Stimulated activated CD8-positive, alpha-beta memory T cell treated with anti-CD3 and anti-CD28 coated beads, Interleukin-12 subunit alpha, Interleukin-12 subunit beta, amount 100 ng/mL, for 4 hours (primary cell): ENCODE measurements around the gene CCNL2.
A peak's percentile ranks its signal among the peaks of the same experiment; 100 is the strongest.
"Not testable (repeated sequence)": the region's sequence is repeated elsewhere in the genome, so short reads cannot be mapped to it uniquely, and the experiment has no call there.

Source experiments
- DNase-seq: peaks from one replicate; pipeline ENCODE4 v3.0.0-alpha.2; 2020; ENCODE audit warnings: low read depth

Gene CCNL2

GRCh38 chr1:1399872-1400575 lies 889 bp upstream of the CCNL2 start:
- DNase-seq = no peak

GRCh38 chr1:1398677-1399186 lies 403 bp downstream of the CCNL2 start:
- no peak for DNase-seq

DNA sequence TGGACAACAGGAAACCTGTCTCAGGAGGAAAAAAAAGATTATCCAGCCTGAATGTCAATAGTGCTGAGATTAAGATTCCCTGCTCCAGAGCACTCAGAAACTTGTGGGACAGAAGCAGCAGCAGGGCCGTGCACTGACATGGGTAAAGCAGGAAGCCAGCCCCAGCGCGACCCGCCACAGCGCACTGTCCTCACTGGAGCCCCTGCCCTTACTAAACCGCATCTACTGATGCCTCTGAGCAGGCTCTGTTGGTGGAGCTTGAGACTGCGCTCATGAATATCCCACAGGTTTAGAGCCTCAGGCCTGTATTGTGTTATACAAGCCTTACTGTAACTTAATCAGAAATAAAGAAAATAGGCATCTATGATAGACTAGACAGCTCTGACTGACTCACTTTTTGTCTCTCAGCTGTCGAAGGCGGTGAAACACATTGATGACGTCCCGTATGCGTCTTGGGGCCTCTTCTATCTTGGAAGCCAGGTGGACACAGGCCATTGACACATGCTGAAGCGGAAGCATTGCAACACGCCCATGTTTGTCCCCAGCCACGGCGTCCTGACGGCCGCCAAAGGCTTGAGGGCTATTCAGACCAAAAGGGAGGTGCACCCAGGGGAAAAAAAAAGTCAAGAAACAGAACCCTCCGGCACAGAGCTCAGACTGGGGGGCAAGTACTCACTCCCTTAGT lies 1.2 kb downstream of the CCNL2 start:
- no peak for DNase-seq

DNA sequence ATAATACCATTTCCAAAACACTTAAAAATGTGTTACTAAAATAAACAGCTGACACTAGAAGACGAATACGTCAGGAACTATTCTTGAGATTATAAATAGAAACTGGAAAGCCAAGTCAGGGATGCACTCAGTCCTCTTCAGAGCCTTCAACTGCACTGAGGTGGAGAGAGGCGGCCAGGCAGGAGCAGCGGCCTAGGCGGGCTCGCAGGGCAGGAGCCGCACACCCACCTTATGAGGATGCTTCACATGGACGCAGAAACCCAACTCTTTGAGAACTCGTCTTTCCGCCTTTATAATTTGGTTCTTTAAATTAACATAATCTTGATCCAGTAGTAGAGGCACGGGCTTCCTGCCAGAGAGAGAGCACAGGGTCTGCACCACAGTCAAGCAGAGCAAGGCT lies 4.0 kb downstream of the CCNL2 start:
- no peak for DNase-seq

GRCh38 chr1:1394116-1394515 lies 5.0 kb downstream of the CCNL2 start:
- DNase-seq = no peak

DNA sequence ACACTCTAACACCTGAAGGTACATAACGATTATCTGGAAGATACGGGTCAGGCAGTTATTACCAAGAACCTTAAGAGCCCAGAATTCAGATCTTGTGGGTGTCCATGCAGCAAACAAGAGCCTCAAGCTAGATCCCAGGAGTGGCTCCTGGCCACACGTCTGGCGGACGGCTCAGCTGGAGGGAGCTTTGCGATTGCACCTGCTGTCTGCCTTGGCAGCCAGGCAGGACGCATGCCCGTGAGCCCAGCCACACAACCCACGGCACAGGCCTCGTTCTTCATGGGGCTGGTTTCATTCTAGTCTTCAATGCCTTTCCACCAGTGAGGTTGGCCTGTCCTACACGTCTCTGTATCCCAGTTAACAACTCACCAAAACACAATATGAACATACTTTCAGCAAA lies 5.7 kb downstream of the CCNL2 start:
- no peak for DNase-seq

- DNase-seq = no peak
Measured at GRCh38 chr1:1393014-1393413, 6.1 kb downstream of the CCNL2 start.

DNA sequence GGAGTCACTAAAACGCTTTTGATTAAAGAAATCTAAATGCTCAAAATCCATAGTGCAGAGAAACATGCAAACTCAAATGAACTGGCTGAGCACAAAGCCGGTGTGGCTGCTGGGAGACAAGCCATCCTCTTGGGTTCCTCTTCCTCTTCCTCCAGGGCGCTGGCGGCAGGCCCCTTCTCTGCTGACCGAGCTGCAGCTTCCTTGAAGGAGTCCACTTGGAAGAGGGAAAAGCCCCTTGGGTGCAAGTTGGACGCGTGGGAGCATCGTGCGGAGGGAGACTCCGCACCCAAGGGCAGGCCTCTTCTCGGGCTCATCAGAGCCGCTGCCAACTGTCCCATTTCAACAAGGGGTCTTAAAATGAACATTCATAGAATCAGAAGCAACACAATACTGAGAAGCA lies 7.9 kb downstream of the CCNL2 start:
- DNase-seq = no peak

GRCh38 chr1:1390675-1391074 lies 8.5 kb downstream of the CCNL2 start:
- DNase-seq = no peak

DNA sequence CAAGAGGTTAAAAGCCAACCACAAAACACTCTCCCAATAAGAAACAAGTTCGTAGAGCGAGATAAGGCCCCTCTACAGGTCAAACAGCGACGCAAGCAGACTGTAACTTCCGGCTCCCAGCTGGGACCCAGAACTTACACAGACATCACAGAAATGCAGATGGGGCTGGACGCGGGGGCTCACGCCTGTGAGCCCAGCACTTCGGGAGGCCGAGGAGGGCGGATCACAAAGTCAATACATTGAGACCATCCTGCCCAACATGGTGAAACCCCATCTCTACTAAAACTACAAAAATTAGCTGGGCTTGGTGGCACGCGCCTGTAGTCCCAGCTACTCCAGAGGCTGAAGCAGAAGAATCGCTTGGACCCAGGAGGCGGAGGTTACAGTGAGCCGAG lies 11.1 kb downstream of the CCNL2 start:
- no peak for DNase-seq

DNA sequence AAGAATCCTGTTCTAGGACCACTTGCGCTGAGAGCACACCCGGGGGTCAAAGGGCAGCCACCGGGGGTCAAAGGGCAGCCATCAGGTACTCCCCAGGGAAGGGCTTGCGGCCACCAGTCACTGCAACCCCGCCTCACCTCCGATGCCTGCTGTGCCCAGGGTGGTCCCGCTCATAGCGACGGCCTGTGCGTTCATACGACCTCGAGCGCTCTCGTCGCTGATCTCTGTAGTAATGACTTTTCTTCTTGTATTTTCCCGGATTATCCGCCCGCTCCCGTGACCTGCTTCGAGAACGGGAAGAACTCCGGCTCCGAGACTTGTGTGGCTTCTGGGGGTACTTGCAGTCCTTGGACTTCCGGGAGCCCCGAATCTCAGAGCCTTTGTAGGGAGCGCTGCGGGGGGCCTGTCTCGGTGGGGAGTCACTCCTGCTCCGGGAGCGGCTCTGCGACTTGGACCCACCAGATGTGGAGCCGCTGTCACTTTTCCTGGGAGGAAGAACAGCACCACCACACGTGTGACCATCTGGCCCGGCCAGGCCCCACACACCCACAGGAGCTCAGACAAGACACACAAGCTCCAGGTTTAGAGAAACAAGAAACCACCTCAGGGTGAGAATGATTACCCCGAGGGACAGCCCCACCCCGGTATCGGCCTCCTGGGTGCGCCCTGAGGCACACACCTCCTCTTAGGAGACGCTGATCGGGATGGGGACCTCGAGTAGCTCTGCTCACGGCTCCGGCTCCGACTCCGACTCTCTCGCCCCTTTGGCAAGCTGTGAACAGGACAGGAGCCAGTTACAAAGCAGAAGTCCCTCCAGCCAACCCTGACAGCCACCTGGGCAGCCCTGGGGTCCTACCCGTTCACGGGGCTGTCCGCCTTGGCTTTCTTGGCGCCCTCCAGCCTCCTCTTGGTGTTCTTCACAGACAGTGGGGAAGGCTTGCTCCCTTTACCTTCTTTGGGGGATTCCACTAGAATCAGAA lies 11.7 kb downstream of the CCNL2 start:
- no peak for DNase-seq

- DNase-seq = no peak
Measured at GRCh38 chr1:1385931-1386330, 13.2 kb downstream of the CCNL2 start.

DNA sequence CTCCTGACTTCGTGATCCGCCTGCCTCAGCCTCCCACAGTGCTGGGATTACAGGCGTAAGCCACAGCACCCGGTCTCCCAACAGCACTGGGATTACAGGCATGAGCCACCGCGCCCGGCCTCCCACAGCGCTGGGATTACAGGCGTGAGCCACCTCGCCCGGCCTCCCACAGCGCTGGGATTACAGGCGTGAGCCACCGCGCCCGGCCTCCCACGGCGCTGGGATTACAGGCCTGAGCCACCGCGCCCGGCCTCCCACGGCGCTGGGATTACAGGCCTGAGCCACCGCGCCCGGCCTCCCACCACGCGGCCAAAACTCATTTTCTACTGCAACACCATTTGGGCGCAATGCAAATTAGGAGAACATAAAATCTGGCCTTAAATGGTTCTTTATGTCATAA lies 13.8 kb downstream of the CCNL2 start:
- not testable (repeated sequence) for DNase-seq

DNA sequence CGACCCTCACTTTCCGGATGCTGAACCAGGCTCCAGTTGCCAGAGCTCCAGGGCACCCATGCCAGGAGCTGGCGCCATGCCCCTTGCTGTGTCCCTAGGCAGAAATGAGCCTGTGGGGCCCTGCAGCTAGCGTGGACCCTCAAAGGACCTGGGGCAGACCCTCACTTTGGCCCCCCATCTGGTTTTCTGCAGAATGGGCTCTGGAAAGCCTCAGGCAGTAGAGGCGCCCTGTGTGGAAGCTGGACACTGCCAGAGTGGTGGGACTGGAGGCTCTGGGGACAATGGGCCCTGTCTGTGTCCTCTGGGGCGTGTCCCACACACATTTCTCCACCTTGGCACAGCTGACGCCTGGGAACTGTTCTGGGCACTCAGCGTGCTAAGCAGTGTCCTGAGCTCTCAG lies 17.8 kb downstream of the CCNL2 start:
- no peak for DNase-seq

DNA sequence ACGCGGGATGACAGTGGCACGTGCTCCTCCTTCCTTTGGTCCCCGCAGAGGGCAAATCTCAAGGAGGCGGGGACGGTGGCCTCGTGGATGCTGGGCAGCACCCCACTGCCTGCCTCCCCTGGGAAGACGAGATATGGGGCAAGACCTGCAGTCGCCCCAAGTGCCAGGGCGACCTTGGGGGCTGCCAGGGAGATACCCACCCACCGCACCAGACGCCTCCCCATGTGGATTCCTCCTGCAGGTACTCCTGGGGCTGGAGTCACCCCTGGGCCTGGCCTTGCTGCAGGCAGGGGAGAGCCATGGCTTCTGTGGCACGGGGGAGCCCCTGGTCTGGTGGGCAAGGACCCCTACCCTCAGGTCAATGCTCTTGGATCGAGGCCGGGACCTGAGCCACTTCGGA lies 18.3 kb downstream of the CCNL2 start:
- DNase-seq = no peak

DNA sequence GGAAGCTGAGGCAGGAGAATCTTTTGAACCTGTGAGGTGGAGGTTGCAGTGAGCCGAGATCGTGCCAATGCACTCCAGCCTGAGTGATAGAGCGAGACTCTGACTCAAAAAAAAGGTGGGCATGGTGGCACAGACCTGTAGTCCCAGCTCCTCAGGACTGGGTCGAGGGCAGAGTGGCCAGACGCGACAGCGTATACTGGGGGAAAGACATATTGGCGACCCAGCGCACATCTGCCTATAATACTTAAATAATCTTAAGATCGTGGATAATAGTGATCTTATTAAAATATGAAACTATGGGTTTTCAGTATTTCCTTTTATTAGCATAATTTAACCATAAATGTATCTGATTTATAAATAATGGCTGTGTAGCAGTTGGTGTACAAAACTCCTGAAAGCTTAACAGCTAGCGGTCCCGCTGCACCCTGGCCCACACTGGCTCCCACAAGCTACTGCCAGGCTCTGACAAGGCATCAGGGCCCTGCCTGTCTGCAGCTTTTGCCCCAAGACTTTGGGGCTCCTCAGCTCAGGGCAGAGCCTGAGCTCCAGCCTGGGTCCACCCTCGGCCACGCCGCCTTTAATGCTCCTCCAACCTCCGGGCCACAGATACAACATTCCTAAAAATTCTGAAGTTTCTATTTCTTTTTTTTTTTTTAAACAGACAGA lies 21.5 kb downstream of the CCNL2 start:
- no peak for DNase-seq

GRCh38 chr1:1376551-1377226 lies 22.4 kb downstream of the CCNL2 start:
- DNase-seq = no peak

DNA sequence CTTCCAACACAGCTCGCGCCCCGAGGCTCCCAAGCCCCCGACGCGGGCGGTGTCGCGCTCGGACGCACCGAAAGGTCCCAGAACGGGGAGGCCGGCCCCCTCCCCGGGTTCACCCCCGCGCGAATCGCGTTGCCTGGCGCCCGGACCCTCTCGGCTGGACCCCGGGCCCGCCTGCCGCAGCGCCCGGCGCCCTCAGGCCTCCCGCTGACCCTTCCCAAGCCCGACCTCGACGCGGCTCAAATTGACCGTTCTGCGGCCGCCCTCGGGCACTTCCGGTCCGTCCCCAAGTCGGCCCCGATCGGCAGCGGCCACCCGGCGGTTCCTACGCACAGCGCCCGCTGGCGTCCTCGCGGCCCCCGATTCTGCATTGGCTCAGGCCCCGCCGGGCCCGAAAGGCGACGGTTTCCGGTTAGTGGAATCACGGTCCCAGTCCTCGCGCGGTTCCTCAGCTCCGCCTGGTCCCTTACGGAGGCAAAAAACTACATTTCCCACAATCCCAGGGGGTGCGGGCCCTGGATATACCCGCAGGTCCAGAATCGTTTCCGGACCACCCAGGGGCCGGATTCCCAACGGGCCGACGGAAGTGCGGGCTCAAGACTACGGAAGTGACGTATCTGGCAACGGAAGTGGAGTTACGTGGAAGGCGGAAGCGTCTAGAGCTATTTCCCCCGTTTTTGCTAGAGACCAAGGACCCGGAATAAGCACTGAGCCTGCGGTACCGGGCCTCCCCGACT lies 24.0 kb downstream of the CCNL2 start, which contains the start of gene AURKAIP1:
TSS of gene AURKAIP1 (minus strand) at position 279 of the 734 bp plus-strand sequence. CDS start 451 bp downstream, outside the sequence.
- peak; percentile 89 for DNase-seq

GRCh38 chr1:1374589-1374928 lies 24.6 kb downstream of the CCNL2 start:
- DNase-seq = no peak

GRCh38 chr1:1373815-1374588 lies 25.1 kb downstream of the CCNL2 start:
- no peak for DNase-seq
